Activated T-helper 17 cell treated with anti-CD3 and anti-CD28 coated beads, Interleukin-2, amount 50 U/mL, for 72 hours (primary cell): ENCODE data around the gene C4orf46. TPM values are rescaled to one million over a fixed set of nuclear protein-coding genes. Genes with fewer than 3 reads are reported as not detected.

Experiments
- ATAC-seq: fragments of 150-1000 bp; cut with Tn5 transposase; replicated peaks from 2 replicates; pipeline ENCODE4 v1.10.0; 2021; ENCODE audit warnings: mild to moderate bottlenecking, moderate library complexity
- H3K27ac Mint-ChIP-seq: one replicate; pipeline ENCODE4 v1.8.0; 2022; ENCODE audit warnings: mixed read lengths
- H3K27me3 Mint-ChIP-seq: one replicate; pipeline ENCODE4 v1.8.0; 2022; ENCODE audit warnings: mixed read lengths
- H3K36me3 Mint-ChIP-seq: one replicate; pipeline ENCODE4 v1.8.0; 2022; ENCODE audit warnings: low read depth, mild to moderate bottlenecking, mixed read lengths
- H3K4me1 Mint-ChIP-seq: one replicate; pipeline ENCODE4 v1.8.0; 2022; ENCODE audit warnings: mixed read lengths
- H3K4me3 Mint-ChIP-seq: one replicate; pipeline ENCODE4 v1.8.0; 2022; ENCODE audit warnings: mild to moderate bottlenecking, mixed read lengths
- H3K9me3 Mint-ChIP-seq: one replicate; pipeline ENCODE4 v1.8.0; 2022; ENCODE audit warnings: mixed read lengths
- total RNA-seq, 2 donors: library from RNA; stranded (reverse); gene quantifications; one replicate each; pipeline ENCODE4 v1.2.3, GENCODE V29; 2022

Gene C4orf46
- total RNA-seq, 2 donors from 2014 or later: 19.6 to 22.2 TPM

GRCh38 chr4:158622251-158622650 lies 49.4 kb downstream of the C4orf46 start:
- Mint-ChIP-seq H3K4me3 (no peak overlapping the region), H3K27me3 (peaks cover 18% of the 10 kb centered on the region), H3K4me1 (no peaks in the 10 kb centered on the region), H3K36me3 (no peaks in the 10 kb centered on the region), H3K9me3 (no peaks in the 10 kb centered on the region), H3K27ac (no peak overlapping the region)
- no peak for ATAC-seq

- Mint-ChIP-seq H3K27me3 (peaks cover 18% of the 10 kb centered on the region), H3K27ac (no peak overlapping the region), H3K4me3 (no peak overlapping the region), H3K36me3 (no peaks in the 10 kb centered on the region), H3K9me3 (no peaks in the 10 kb centered on the region), H3K4me1 (no peaks in the 10 kb centered on the region)
- no peak for ATAC-seq
Measured at GRCh38 chr4:158621729-158622128, 50.0 kb downstream of the C4orf46 start.

- H3K9me3 Mint-ChIP-seq: no peaks in the 10 kb centered on the region
- no peak overlapping the region for H3K4me3 Mint-ChIP-seq
- no peak for ATAC-seq
- H3K4me1 Mint-ChIP-seq: no peaks in the 10 kb centered on the region
- H3K27me3 Mint-ChIP-seq: peaks cover 27% of the 10 kb centered on the region
- H3K27ac Mint-ChIP-seq: no peak overlapping the region
- no peaks in the 10 kb centered on the region for H3K36me3 Mint-ChIP-seq
Measured at GRCh38 chr4:158617956-158618355, 53.7 kb downstream of the C4orf46 start.

Other genes with a start within 250 kb of the C4orf46 start
- not detected for gene RXFP1, start 150.0 kb downstream of the C4orf46 start, total RNA-seq
- 10 to 100 TPM; 40.8 to 47.8 TPM for gene ETFDH, start 409 bp upstream of the C4orf46 start, total RNA-seq
- 100 to 1,000 TPM in 1 of 2 donors, 10 to 100 TPM in 1; 54.6 to 151 TPM for gene PPID, start 51.5 kb upstream of the C4orf46 start, total RNA-seq
- 10 to 100 TPM; 33.4 to 45.9 TPM for gene FNIP2, start 97.1 kb upstream of the C4orf46 start, total RNA-seq